ENCODE measurements around the gene JADE1. TPM values are rescaled to one million over a fixed set of nuclear protein-coding genes. Genes with fewer than 3 reads are reported as not detected.

JADE1 gene
- total and polyA plus RNA-seq, 2 of the 4 experiments (the other 2 are of a cell fraction): 13.8 to 32.6 TPM

- dilution Hi-C loops (cut with HindIII; ENCODE audit: low sequenced_read_pairs, unreplicated experiment): no loop called here
- in situ Hi-C loops (cut with MboI; ENCODE audit: low sequenced_read_pairs): no loop called here
- DNase-seq: no peak
- intact Hi-C loops (cut with micrococcal nuclease): no loop called here
- no peak overlapping the region for H3K23ac ChIP-seq (ENCODE audit: low read depth, low read length)
- H3K27ac ChIP-seq (ENCODE audit: insufficient read depth, low read length): no peak overlapping the region
- no peak overlapping the region for H3K4ac ChIP-seq (ENCODE audit: low read depth, low read length)
- H2BK15ac ChIP-seq (ENCODE audit: low read depth, low read length): no peak overlapping the region
- H3K27me3 ChIP-seq (ENCODE audit: control insufficient read depth, insufficient read depth, low read length): no peaks in the 10 kb centered on the region
- H3K4me3 ChIP-seq (ENCODE audit: insufficient read depth, low read depth, low read length): no peak overlapping the region
- no peak overlapping the region for H2AK9ac ChIP-seq (replicated peaks; ENCODE audit: low read depth, low read length, poor library complexity)
- WGBS, 2 experiments (ENCODE audit: extremely low coverage in 2 of 2, insufficient read length in 1 of 2): no CpG with 5 or more reads among the region's 1 CpG
- H4K5ac ChIP-seq (ENCODE audit: low read depth, low read length): no peak overlapping the region
- no peak for ATAC-seq (ENCODE audit: low read depth)
- H3K4me2 ChIP-seq (ENCODE audit: low read depth, low read length): no peak overlapping the region
- no peaks in the 10 kb centered on the region for H4K20me1 ChIP-seq (ENCODE audit: insufficient read depth, low read length)
- H4K8ac ChIP-seq (ENCODE audit: low read depth in 2 of 2, low read length in 2 of 2): no peak overlapping the region
- no peak overlapping the region for H3K9ac ChIP-seq (ENCODE audit: low read depth, low read length)
- no peak overlapping the region for H3K18ac ChIP-seq (ENCODE audit: low read depth, low read length)
- no peak overlapping the region for H2BK20ac ChIP-seq (ENCODE audit: low read depth, low read length)
- H3K79me1 ChIP-seq (ENCODE audit: low read depth in 1 of 2, low read length in 2 of 2): peaks cover 0 to 4% of the 10 kb centered on the region in 2 experiments; a peak in 1 of 4 replicates
- CTCF ChIA-PET: no interaction called here
- no peaks in the 10 kb centered on the region for H3K9me1 ChIP-seq (ENCODE audit: insufficient read depth, low read length)
- no peak overlapping the region for H2BK5ac ChIP-seq (ENCODE audit: low read depth, low read length, poor library complexity, severe bottlenecking)
- H3K9me3 ChIP-seq (ENCODE audit: control insufficient read depth, insufficient read depth, low read length): no peaks in the 10 kb centered on the region
- no peak overlapping the region for H3K56ac ChIP-seq (ENCODE audit: extremely low read depth, insufficient read depth, low read length)
- H2BK120ac ChIP-seq (ENCODE audit: low read depth, low read length): no peak overlapping the region
- H2AK5ac ChIP-seq (ENCODE audit: low read depth, low read length): no peak overlapping the region
- POLR2A ChIA-PET (ENCODE audit: unreplicated experiment): no interaction called here
- no peak overlapping the region for H4K91ac ChIP-seq (ENCODE audit: insufficient read depth, low read depth, low read length)
- TF ChIP-seq CTCF (conservative IDR thresholded peaks at IDR 0.05; ENCODE audit: low read depth, low read length) (no peak), ELK1 (IDR thresholded peaks at IDR 0.05; ENCODE audit: borderline replicate concordance, low read depth, low read length) (no peak), CHD1 (IDR thresholded peaks at IDR 0.05; ENCODE audit: low read depth, low read length) (no peak), SMC3 (IDR thresholded peaks at IDR 0.05; ENCODE audit: low read depth, low read length) (no peak), MAZ (IDR thresholded peaks at IDR 0.05; ENCODE audit: borderline replicate concordance, low read depth, low read length) (no peak), CEBPB (IDR thresholded peaks at IDR 0.05; ENCODE audit: low read depth, low read length) (no peak), MXI1 (IDR thresholded peaks at IDR 0.05; ENCODE audit: borderline replicate concordance, low read depth, low read length) (no peak), RAD21 (IDR thresholded peaks at IDR 0.05; ENCODE audit: low read length) (no peak), FOS (IDR thresholded peaks at IDR 0.05; ENCODE audit: low read depth, low read length) (no peak), USF2 (IDR thresholded peaks at IDR 0.05; ENCODE audit: low read depth, low read length) (no peak), BHLHE40 (IDR thresholded peaks at IDR 0.05; ENCODE audit: low read depth, low read length) (no peak)
- no peak overlapping the region for H2AFZ ChIP-seq (replicated peaks; ENCODE audit: low read length, poor library complexity)
- no peak overlapping the region for H3K14ac ChIP-seq (replicated peaks; ENCODE audit: low read depth, low read length)
- no TSS peak for BruUV-seq (replicated peaks)
- H3K4me1 ChIP-seq (ENCODE audit: control insufficient read depth, insufficient read depth, low read length): no peaks in the 10 kb centered on the region
- no peaks in the 10 kb centered on the region for H3K36me3 ChIP-seq (ENCODE audit: control insufficient read depth, insufficient read depth, low read length)
Observed at GRCh38 chr4:128913228-128913627, 103.7 kb downstream of the JADE1 start.
